Ishikawa (cell line): ENCODE data around the gene PDE6A.

Experiments
- CEBPB ChIP-seq: IDR thresholded peaks from 2 replicates; pipeline ENCODE4 v1.6.1; 2012
- CREB1 ChIP-seq: IDR thresholded peaks from 2 replicates; pipeline ENCODE4 v1.6.1; 2012; ENCODE audit warnings: low read depth
- EGR1 ChIP-seq: IDR thresholded peaks from 2 replicates; pipeline ENCODE4 v1.6.1; 2012
- EP300 ChIP-seq: IDR thresholded peaks from 2 replicates; pipeline ENCODE4 v1.6.1; 2012; ENCODE audit warnings: borderline replicate concordance
- FOXM1 ChIP-seq: IDR thresholded peaks from 2 replicates; pipeline ENCODE4 v1.6.1; 2012; ENCODE audit warnings: low read depth, borderline replicate concordance
- NFIC ChIP-seq: IDR thresholded peaks from 2 replicates; pipeline ENCODE4 v1.6.1; 2012
- RAD21 ChIP-seq: IDR thresholded peaks from 2 replicates; pipeline ENCODE4 v1.6.1; 2012; ENCODE audit warnings: low read depth
- TAF1 ChIP-seq: IDR thresholded peaks from 2 replicates; pipeline ENCODE4 v1.6.1; 2012; ENCODE audit warnings: low read depth, mild to moderate bottlenecking
- TCF12 ChIP-seq: IDR thresholded peaks from 2 replicates; pipeline ENCODE4 v1.6.1; 2012; ENCODE audit warnings: low read depth
- TEAD4 ChIP-seq: IDR thresholded peaks from 2 replicates; pipeline ENCODE4 v1.6.1; 2012
- YY1 ChIP-seq: IDR thresholded peaks from 2 replicates; pipeline ENCODE4 v1.6.1; 2012; ENCODE audit warnings: low read depth
- ZBTB7A ChIP-seq: IDR thresholded peaks from 2 replicates; pipeline ENCODE4 v1.6.1; 2012; ENCODE audit warnings: low read depth
- TF ChIP-seq, protein P1 (sequence below): IDR thresholded peaks from 2 replicates; pipeline ENCODE4 v1.6.1; 2012
- TF ChIP-seq, protein P2 (sequence below): IDR thresholded peaks from 2 replicates; pipeline ENCODE4 v1.6.1; 2012
- TF ChIP-seq, protein P3 (sequence below): IDR thresholded peaks from 2 replicates; pipeline ENCODE4 v1.6.1; 2012; ENCODE audit warnings: low read depth, mild to moderate bottlenecking

PDE6A gene

GRCh38 chr5:149817539-149818060 is 127.0 kb downstream of the PDE6A start:
- TF ChIP-seq TAF1 (no peak), EGR1 (no peak), YY1 (no peak), RAD21 (no peak), CEBPB (no peak), TCF12 (no peak), TEAD4 (no peak)
- TF ChIP-seq, protein P1, sequence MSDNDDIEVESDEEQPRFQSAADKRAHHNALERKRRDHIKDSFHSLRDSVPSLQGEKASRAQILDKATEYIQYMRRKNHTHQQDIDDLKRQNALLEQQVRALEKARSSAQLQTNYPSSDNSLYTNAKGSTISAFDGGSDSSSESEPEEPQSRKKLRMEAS = no peak
- TF ChIP-seq, protein P2, sequence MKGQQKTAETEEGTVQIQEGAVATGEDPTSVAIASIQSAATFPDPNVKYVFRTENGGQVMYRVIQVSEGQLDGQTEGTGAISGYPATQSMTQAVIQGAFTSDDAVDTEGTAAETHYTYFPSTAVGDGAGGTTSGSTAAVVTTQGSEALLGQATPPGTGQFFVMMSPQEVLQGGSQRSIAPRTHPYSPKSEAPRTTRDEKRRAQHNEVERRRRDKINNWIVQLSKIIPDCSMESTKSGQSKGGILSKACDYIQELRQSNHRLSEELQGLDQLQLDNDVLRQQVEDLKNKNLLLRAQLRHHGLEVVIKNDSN = no peak

DNA sequence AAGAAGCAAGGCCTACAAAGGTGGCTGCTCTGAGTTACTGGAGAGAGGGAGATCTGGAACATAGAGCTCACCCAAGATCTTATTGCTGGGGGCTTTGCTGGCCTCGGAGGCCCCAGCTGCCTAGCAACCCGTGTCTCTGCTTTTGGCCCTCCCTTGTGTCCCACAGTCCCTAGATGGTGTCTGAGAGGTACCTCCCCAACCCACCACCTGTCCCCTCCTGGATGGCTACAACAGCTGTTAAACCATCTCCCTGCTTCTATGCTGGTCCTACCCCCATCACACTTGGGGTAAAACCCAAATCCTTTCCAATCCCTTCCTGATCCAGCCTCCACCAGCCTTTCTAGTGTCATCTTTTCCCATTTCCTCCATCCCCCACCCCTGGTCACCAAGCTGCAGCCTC is 127.9 kb downstream of the PDE6A start:
- TF ChIP-seq, protein P2 = no peak
- TF ChIP-seq CREB1 (no peak), YY1 (no peak), EP300 (no peak), TAF1 (no peak), FOXM1 (no peak), TCF12 (no peak), CEBPB (no peak), EGR1 (no peak), NFIC (no peak), ZBTB7A (no peak), RAD21 (no peak)
- TF ChIP-seq, protein P3, sequence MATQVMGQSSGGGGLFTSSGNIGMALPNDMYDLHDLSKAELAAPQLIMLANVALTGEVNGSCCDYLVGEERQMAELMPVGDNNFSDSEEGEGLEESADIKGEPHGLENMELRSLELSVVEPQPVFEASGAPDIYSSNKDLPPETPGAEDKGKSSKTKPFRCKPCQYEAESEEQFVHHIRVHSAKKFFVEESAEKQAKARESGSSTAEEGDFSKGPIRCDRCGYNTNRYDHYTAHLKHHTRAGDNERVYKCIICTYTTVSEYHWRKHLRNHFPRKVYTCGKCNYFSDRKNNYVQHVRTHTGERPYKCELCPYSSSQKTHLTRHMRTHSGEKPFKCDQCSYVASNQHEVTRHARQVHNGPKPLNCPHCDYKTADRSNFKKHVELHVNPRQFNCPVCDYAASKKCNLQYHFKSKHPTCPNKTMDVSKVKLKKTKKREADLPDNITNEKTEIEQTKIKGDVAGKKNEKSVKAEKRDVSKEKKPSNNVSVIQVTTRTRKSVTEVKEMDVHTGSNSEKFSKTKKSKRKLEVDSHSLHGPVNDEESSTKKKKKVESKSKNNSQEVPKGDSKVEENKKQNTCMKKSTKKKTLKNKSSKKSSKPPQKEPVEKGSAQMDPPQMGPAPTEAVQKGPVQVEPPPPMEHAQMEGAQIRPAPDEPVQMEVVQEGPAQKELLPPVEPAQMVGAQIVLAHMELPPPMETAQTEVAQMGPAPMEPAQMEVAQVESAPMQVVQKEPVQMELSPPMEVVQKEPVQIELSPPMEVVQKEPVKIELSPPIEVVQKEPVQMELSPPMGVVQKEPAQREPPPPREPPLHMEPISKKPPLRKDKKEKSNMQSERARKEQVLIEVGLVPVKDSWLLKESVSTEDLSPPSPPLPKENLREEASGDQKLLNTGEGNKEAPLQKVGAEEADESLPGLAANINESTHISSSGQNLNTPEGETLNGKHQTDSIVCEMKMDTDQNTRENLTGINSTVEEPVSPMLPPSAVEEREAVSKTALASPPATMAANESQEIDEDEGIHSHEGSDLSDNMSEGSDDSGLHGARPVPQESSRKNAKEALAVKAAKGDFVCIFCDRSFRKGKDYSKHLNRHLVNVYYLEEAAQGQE = no peak
- TF ChIP-seq, protein P1 = no peak

DNA sequence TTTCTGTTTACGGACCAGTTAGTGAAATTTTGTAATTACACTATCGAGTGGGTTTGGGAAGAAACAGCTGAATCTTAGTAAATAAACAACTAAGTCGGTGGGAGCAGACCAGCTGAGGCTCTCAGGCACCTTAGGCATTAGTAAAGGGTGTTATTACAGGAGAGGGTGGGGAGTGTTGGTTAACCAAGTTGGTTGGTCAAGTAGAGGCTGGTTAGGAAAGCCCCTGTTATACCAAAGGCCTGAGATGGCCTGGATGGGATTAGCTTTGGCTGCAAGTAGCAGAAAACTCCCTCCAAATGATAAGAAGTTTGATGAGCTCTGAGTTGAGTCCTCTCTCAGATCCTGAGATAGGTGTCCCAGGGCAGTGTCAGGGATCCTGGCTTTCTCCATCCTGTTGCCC is 133.1 kb downstream of the PDE6A start:
- TF ChIP-seq, protein P1 = no peak
- TF ChIP-seq CREB1 (no peak), CEBPB (no peak), YY1 (no peak), RAD21 (no peak), FOXM1 (no peak), NFIC (no peak), TAF1 (no peak), EP300 (no peak), EGR1 (no peak), TCF12 (no peak), TEAD4 (no peak)
- TF ChIP-seq, protein P2 = no peak
- TF ChIP-seq, protein P3 = no peak

GRCh38 chr5:149810856-149811255 is 133.7 kb downstream of the PDE6A start:
- TF ChIP-seq CEBPB (no peak), TAF1 (no peak), CREB1 (no peak), RAD21 (no peak), EGR1 (no peak), TCF12 (no peak), ZBTB7A (no peak), NFIC (no peak), EP300 (no peak), FOXM1 (no peak)
- TF ChIP-seq, protein P3 = no peak
- TF ChIP-seq, protein P1 = no peak
- TF ChIP-seq, protein P2 = no peak
